GM21515 (cell line): ENCODE measurements around the gene NKAIN2.
"Not testable (repeated sequence)": the region's sequence is repeated elsewhere in the genome, so short reads cannot be mapped to it uniquely, and the experiment has no call there.

Source experiments
- ATAC-seq: cut with Tn5 transposase; IDR thresholded peaks from one replicate; pipeline ENCODE4 v1.9.1; 2021; ENCODE audit not compliant: unreplicated experiment

The NKAIN2 gene

DNA sequence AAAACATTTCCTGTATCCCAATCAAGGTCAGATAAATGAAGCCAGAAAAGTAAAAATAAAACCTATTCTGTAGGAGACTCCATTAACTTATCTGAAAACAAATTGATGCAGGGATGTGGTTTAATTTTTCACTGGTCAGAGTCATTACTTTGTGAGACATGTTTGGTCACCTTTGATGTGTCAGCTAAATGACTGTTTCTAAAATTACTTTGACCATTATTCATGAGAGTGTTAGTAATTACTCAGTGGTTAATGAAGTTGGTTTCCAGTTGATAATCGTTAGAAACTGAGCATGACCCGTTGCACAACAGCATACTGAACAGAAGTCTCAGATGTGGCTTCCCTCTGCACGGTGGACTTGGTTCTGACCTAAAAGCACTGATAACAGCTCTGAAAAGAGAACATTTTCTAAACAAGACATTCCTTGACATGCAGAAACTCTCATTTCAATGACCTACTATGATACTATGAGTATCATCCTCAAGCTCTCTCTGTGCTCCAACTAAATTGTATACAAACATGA lies 748.1 kb downstream of the NKAIN2 start:
- ATAC-seq = no peak

DNA sequence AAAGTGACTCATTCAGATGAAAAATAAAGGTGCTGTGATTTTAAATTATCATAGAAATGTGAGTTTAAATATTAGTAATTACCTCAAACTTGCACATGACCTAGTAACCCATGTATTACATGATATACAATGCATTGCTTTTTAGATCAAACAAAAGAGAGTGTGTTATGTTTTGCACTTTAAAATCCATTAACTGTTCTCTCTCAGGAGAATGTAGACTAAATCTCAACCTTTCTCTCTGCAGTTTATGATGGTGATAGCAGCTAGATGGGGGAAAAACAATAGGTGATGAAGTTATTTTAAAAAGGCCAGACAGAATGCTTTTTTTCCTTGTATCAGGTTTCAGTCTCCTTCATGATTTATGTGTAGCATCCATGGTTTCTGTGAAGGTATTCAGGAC lies 754.2 kb downstream of the NKAIN2 start:
- no peak for ATAC-seq

DNA sequence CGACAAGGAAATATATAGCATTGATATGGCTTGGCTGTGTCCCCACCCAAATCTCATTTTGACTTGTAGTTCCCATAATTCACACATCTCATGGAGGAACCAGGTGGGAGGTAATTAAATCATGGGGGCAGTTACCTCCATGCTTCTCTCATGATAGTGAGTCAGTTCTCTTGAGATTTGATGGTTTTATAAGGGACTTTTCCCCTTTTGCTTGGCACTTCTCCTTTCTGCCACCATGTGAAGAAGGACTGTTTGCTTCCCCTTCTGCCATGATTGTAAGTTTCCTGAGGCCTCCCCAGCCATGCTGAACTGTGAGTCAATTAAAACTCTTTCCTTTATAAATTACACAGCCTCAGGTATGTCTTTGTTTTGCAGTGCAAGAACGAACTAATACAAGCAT lies 756.4 kb downstream of the NKAIN2 start:
- ATAC-seq = not testable (repeated sequence)

DNA sequence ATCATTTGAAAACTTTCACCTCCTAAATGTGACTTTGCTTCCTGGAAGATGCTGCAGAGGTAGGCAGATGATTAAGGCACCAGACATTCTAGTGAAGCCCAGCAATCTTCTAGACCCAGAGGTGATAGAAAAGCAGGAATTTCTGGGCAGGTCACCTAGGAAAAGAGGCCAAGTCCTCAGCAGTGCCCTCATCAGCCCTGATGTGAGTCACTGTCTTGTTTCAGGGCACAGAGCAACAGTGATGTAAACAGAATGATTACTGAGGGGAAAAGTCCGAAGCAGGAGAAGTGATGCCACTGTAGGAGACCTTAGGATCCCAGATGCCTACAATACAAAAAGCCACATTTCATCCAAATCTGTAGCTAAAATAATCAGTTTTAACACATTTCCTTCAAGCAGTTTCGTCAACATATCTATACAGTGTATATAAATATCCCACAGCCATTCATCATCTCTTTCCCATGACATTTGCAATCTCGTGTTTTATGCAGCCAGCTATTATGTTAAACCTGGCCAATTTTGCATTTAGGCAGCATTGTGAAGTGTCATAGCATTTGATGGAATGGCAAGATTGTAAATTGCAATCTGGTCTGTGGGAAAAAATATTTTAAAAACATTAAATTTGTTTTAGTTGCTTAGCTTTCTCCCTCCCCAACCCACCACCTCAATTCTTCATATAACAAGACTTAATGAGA lies 757.4 kb downstream of the NKAIN2 start:
- ATAC-seq = no peak

DNA sequence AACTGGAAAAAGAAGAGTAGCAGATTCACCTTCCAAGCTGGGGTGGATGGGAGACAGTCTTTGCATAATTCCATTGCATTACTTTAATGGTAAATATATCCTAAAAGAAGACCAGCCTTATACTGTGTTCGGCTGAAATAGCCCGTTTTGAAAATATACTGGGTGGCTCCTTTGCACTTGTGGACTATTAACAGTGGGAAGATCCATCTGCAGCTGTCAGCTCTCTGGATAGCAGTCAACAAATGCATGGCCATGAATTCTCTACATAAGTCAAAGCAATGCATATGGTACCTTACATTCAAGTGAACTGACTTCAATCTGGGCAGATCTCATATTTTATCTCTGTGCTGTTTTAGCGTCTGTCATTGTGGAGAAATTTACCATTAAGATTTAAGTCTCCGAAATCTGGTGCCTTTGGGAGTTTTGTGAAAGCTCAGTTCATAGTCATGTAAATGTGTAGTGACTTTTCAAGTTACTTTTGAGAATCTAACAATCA lies 758.0 kb downstream of the NKAIN2 start:
- no peak for ATAC-seq

DNA sequence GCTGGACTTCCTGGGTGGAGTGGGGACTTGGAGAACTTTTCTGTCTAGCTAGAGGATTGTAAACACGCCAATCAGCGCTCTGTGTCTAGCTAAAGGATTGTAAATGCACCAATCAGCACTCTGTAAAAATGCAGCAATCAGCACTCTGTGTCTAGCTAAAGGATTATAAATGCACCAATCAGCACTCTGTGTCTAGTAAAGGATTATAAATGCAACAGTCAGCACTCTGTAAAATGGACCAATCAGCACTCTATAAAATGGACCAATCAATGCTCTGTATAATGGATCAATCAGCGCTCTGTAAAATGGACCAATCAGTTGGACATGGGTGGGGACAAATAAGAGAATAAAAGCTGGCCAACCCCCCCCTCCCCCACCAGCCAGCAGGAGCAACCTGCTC lies 760.5 kb downstream of the NKAIN2 start:
- ATAC-seq = not testable (repeated sequence)

DNA sequence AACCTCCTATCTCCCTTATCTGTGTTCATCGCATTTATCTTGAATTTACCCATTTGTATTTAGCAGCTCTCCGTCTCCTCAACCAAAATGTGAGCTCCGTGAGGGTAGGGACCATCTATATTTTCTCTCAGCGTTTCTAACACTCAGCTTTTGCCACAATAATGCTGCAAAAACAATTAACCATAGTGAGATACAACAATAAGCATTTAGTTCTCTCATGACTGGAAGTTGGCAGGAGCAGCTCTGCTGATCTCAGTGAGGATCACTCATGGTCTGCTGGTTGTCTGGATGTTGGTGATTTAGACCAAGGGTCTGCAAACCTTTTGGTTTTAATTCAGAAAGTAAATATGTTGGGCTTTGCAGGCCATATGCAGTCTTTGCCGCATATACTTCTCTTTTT lies 763.7 kb downstream of the NKAIN2 start:
- no peak for ATAC-seq

DNA sequence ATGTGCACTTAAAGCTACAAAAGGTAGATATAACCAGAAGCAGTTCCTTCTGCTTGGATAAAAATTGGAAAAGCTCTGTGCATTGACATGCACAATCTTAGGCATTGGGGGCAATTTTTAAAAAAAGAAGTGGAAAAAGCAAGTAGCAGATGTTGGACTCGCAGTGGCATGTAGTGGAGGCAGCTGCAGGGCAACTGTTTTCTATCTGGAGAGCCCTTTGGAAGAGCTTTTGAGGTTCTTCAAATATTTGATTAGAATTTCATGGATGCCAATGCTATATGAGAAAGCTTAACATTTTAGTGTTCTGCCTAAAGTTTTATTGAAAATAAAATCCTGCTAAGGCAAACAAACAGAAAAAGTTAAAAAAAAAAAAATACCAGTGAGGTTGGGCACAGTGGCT lies 770.3 kb downstream of the NKAIN2 start:
- no peak for ATAC-seq

DNA sequence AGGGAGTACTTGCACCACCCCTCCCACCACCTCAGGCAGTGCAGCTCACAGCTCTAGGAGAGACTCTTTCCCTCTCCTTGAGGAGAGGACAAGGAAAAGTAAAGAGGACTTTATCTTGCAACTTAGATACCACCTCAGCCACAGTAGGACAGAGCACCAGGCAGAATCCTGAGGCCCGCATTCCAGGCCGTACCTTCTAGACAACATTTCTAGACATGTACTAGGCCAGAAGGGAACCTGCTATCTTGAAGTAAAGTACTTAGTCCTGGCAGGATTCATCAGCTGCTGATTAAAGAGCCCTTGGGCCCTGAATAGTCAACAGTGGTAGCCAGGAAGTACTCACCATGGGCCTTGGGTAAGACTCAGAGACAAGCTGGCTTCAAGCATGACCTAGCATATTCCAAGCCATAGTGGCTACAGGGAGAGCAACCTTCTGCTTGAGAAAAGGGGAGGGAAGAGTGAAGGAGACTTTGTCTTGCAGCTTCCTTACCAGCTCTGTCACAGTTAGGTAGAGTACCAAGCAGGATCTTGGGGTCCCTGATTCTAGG lies 774.1 kb downstream of the NKAIN2 start:
- no peak for ATAC-seq

DNA sequence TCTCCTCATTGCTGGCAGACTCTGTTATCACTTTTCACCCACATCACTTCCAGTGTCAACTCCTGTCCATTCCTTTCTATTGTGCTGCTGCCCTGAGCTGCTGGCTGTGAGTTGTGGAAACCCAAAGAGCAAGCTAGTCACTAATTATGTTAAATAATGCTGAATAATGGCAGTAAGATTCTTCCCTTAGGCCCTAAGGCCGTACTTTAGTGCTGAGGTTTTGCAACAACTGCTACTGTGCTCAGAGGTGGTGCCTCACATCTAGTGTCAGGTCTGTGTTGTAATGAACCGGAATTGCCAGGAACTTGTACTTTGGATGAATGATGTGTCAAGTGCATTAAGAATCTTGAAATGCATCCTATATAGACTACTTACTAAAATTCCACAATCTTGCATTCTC lies 786.3 kb downstream of the NKAIN2 start:
- ATAC-seq = no peak

DNA sequence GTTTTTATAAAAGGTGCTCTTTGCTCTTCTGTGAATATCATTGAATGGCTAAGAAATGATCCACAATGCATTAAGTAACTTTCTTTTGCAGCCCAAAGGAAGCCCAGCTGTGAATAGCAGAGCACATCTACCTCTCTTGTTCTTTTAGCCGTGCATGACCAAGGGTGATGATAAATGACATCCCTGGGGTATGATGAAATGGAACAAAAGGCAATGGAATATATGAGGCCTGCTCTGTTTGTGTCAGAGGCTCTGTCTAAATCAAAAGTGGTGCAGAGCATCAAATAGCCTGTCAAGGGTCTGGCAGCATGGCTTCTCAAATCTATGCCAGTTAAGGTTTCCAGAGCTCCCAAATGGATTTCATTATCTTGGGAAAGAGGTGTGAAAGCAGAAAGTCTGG lies 796.0 kb downstream of the NKAIN2 start:
- no peak for ATAC-seq

DNA sequence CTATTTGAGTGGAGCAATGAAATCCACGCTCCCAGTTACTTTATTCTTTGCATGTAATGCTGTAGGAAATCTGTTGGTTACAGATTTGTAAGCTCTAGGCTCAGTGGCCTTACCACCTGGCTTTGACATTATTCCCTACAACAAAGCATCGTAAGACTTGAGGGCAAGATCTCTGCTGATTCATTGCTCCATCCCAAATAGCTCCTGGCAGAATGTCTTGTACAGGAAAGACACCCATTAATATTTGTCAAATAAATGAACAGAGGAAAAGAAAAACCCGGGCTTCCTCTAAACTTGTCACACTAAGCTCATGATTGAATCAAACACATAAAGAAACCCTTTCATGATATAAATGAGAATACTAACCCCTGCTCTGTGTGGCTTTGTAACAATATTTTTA lies 801.1 kb downstream of the NKAIN2 start:
- ATAC-seq = no peak

DNA sequence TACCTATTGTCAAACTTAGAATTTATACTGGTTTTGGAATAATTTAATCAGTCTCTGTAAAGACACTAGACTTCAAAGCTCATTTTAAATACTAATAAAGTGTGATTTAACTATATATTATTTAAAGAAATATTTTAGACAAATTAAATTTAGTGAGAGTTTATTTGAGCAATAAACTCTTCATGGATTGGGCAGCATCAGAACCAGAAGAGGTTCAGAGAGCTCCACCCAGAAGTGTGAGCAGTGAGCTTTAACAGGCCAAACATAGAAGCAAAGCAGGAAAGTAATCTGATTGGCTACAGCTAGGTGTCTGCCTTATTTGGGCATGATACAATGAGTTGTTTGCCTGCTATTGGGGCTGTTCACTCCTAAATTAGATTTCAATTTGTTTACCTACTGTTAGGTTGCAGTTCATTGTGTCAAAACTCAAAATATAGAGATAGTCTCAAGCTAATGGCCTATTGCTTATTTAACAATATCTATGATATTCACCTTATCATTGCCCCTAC lies 803.5 kb downstream of the NKAIN2 start:
- ATAC-seq = no peak

DNA sequence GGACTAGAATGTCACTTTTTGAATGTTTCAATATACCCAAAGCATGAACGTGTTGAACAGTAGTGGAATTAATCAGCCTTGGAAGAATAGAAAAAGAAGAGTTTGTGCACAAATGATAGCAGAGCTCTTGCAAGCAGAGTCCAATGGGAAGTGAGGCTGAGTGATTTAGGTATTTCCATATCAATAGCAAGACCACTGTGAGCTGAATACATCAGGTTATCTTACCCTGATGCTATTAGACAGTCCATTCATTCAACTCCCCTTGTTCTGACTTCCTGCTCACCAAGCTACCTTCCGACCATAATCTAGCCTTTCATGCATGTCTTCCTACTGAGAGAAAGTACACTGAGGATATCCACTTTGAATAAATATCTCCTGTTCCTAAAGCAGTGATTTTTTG lies 809.4 kb downstream of the NKAIN2 start:
- no peak for ATAC-seq

DNA sequence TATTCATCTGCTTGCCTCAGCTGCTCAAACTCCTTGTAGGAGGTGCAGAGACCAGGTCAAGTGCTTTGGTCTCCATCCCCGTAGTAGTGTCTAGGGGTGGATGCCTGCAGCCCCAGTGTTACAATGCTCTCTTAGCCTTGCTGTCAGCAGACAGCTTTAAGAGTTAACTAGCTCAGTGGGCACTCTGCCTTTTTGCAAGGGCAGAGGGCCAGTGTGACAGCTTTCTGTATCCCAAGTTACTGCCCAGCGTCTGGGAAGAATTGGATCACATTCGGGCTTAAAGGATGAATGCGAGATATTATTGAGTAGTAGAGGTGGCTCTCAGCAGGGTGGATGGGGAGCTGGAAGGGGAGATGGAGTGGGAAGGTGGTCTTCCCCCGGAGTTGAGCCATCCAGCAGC lies 818.7 kb downstream of the NKAIN2 start:
- ATAC-seq = no peak

DNA sequence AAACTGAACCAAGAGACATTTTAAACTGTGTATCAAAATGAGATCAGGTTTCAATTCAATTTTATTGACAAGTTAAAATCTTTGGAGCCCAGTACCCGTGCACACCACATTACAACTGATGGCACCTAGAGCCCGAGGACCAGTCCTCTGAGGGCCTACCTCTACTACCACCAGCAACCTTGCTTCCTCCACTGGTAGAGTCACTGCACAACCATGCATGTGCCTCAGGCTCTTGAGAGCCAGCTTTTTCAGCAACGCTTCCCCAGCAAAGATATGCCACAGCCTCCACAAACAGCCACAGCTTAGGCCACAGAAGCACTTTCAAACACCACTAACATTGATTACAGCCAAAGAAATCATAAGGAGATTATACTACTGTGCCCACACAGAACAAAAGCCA lies 830.0 kb downstream of the NKAIN2 start:
- no peak for ATAC-seq

DNA sequence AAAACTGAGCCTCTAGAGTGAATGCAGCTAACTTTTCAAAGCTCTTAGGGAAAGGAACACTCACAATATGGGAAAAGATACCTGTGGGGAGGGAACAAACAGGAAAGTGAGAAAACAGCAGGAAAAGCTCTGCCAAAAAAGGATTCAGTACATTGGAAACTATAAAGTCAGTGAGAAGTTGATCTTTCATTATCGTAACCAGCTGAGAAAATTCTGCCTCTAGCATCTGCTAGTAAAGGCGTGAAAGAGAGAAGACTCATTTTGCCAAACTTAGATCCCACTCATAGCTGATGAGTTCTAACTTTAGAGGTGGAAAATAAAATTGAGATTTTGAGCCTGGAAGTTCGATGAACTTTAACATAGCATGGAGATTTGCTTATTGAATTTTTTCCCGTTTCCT lies 836.8 kb downstream of the NKAIN2 start:
- ATAC-seq = no peak

DNA sequence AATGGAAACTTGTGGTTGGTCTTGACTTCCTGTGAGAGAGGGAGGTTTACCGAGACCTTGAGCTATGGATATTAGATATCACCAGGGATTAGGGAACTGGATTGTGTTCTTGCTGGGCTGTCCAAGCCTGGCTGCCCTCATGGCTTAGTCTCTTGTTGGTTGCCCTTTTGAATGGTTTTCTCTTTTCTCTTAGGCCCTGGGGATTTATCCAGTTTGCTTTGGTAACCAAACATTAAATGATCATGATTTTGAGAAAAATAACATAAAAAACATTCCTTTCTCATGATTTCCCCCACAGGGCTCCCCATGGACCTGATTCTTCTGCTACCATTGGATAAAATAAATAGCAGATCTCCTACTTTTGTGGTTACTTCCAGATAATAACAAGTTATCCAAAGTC lies 852.2 kb downstream of the NKAIN2 start:
- ATAC-seq = no peak

DNA sequence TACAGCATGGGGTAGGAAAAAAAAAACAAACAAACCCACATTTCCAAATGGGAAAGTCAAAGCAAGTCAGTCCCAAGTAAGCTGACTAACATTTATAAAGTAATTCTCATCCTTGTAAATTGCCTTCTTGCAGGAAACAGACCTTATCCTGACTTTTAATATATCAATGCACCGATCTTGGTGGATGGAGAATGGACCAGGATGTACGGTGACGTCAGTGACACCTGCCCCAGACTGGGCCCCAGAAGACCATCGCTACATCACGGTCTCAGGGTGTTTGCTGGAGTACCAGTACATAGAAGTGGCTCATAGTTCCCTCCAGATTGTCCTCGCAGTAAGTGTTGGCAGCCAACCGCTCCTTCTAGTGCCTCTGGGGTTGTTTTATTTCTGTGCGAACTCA lies 854.4 kb downstream of the NKAIN2 start:
- ATAC-seq = no peak

DNA sequence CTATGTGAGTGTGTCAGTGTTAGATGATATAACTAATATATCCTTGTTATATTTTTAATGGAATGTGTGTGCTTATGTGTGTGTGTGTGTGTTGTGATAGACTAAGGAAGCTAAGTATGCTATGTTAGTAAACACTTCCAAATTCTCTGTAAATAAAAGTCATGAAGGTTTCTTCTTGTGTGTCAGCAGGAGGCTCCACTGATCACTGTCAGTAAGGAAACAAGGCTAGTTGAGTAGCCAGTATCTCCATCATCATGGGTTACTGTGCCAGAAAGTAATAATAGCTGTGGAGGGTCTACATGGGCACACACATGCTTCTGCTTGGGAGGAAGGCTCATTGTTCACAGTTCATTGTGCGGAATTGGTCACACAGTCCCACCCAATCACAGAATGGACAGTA lies 855.8 kb downstream of the NKAIN2 start:
- ATAC-seq = no peak

DNA sequence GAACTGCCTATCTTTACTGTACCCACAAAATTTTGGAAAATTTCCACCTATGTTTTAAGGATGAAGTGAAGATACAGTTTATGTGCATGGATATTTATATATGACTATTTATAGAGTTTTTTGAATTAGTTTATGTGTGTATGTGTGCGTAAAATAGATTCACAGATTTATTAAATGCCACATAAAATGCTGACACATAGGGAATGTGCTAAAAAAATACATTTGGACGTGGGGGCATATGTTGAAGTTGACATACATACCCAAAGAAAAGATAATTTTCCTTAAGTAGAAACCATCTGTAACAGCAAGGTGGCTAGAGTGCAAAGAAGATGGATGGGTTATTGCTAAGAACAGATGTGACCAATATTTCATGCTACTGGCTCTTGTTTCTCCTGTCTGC lies 856.5 kb downstream of the NKAIN2 start:
- no peak for ATAC-seq

DNA sequence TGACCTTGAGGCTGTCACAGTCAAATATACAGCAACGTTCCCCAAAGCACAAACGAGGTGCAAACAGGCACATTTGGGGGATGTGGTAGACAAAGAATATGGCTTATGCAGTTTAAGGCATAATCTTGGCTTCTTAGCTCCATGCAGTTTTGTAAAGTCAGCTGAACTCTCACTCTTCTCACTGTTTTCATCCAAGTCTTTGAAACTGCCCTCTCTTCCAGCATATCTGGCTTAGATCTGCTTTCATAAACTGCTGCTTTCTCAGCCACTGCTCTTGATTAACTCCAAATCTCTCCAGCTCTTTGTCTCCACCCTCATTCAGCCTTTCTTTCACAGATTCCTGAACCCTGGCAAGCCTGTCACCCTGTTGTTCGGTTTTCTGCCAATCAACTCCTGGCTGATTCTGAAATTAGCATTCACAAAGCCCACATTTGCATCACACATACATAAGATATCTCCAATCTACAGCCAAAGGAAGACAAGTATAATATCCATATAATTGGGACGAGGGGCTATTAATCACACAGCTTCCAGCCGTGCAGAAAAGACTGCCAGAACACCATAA lies 857.5 kb downstream of the NKAIN2 start:
- no peak for ATAC-seq
